H9 (cell line): Measurements from ENCODE around the gene FCER1G. TPM values are rescaled to one million over a fixed set of nuclear protein-coding genes. Genes with fewer than 3 reads are reported as not detected.

Source experiments
- DNase-seq: peaks from one replicate; pipeline ENCODE4 v3.0.0-alpha.2; 2017
- H2AFZ ChIP-seq: one replicate; pipeline ENCODE4 v1.6.1; 2013; ENCODE audit warnings: mild to moderate bottlenecking, low read length, control low read depth, moderate library complexity
- H2AK5ac ChIP-seq: 2 replicates; pipeline ENCODE4 v1.6.1; 2013; ENCODE audit warnings: low read length, control low read depth, mixed read lengths; ENCODE audit not compliant: insufficient read length
- H2BK120ac ChIP-seq: one replicate; pipeline ENCODE4 v1.6.1; 2013; ENCODE audit warnings: low read depth, mild to moderate bottlenecking, low read length, control low read depth, inconsistent platforms; ENCODE audit not compliant: poor library complexity, severe bottlenecking
- H2BK12ac ChIP-seq: 2 replicates; pipeline ENCODE4 v1.6.1; 2013; ENCODE audit warnings: low read length, control low read depth, mixed read lengths, low read depth; ENCODE audit not compliant: insufficient read length
- H2BK15ac ChIP-seq: 2 replicates; pipeline ENCODE4 v1.6.1; 2013; ENCODE audit warnings: low read depth, low read length, control low read depth
- H2BK20ac ChIP-seq: one replicate; pipeline ENCODE4 v1.6.1; 2013; ENCODE audit warnings: low read depth, mild to moderate bottlenecking, low read length, control low read depth, inconsistent platforms; ENCODE audit not compliant: poor library complexity, severe bottlenecking
- H2BK5ac ChIP-seq: 2 replicates; pipeline ENCODE4 v1.6.1; 2013; ENCODE audit warnings: low read length, control low read depth, mixed read lengths; ENCODE audit not compliant: insufficient read length
- H3K14ac ChIP-seq: 2 replicates; pipeline ENCODE4 v1.6.1; 2013; ENCODE audit warnings: low read length, control low read depth; ENCODE audit not compliant: insufficient read depth
- H3K18ac ChIP-seq: 2 replicates; pipeline ENCODE4 v1.6.1; 2013; ENCODE audit warnings: low read depth, mild to moderate bottlenecking, mixed read lengths, low read length, control low read depth; ENCODE audit not compliant: insufficient read length
- H3K23ac ChIP-seq: 2 replicates; pipeline ENCODE4 v1.6.1; 2013; ENCODE audit warnings: low read length, control low read depth, mixed read lengths, low read depth; ENCODE audit not compliant: insufficient read length
- H3K23me2 ChIP-seq: 2 replicates; pipeline ENCODE4 v1.6.1; 2013; ENCODE audit warnings: low read depth, mild to moderate bottlenecking, mixed read lengths, low read length, control low read depth; ENCODE audit not compliant: insufficient read length, poor library complexity, severe bottlenecking
- H3K27ac ChIP-seq: 2 replicates; pipeline ENCODE4 v1.5.1; 2013; ENCODE audit warnings: low read length, control low read depth, mixed read lengths, low read depth; ENCODE audit not compliant: insufficient read length
- H3K27me3 ChIP-seq: 2 replicates; pipeline ENCODE4 v1.6.1; 2013; ENCODE audit warnings: low read length, control low read depth, inconsistent platforms; ENCODE audit not compliant: insufficient read depth
- H3K4ac ChIP-seq: 2 replicates; pipeline ENCODE4 v1.6.1; 2013; ENCODE audit warnings: low read depth, mild to moderate bottlenecking, control low read depth, inconsistent platforms, low read length, moderate library complexity
- H3K4me1 ChIP-seq: 2 replicates; pipeline ENCODE4 v1.6.1; 2013; ENCODE audit warnings: low read length, control low read depth, inconsistent platforms; ENCODE audit not compliant: insufficient read depth
- H3K4me2 ChIP-seq: 2 replicates; pipeline ENCODE4 v1.6.1; 2013; ENCODE audit warnings: low read length, control low read depth, mixed read lengths; ENCODE audit not compliant: insufficient read length, insufficient read depth
- H3K56ac ChIP-seq: 2 replicates; pipeline ENCODE4 v1.6.1; 2013; ENCODE audit warnings: low read depth, mild to moderate bottlenecking, mixed read lengths, low read length, control low read depth; ENCODE audit not compliant: insufficient read length
- H3K79me1 ChIP-seq: 2 replicates; pipeline ENCODE4 v1.6.1; 2013; ENCODE audit warnings: low read depth, mild to moderate bottlenecking, moderate library complexity, low read length, control low read depth, inconsistent platforms; ENCODE audit not compliant: insufficient read depth, poor library complexity, severe bottlenecking
- H3K79me2 ChIP-seq: 2 replicates; pipeline ENCODE4 v1.6.1; 2013; ENCODE audit warnings: low read length, control low read depth, inconsistent platforms; ENCODE audit not compliant: insufficient read depth
- H3K9ac ChIP-seq: 2 replicates; pipeline ENCODE4 v1.6.1; 2013; ENCODE audit warnings: low read length, control low read depth, mixed read lengths; ENCODE audit not compliant: insufficient read length; ENCODE audit errors: extremely low read depth
- H3K9me3 ChIP-seq: one replicate; pipeline ENCODE4 v1.6.1; 2013; ENCODE audit warnings: low read depth, low read length, inconsistent platforms; ENCODE audit not compliant: control insufficient read depth
- H3T11ph ChIP-seq: one replicate; pipeline ENCODE4 v1.6.1; 2013; ENCODE audit warnings: mild to moderate bottlenecking, low read length, control low read depth, inconsistent platforms
- H4K20me1 ChIP-seq: one replicate; pipeline ENCODE4 v1.6.1; 2013; ENCODE audit not compliant: control insufficient read depth, insufficient read length, insufficient read depth
- H4K5ac ChIP-seq: 2 replicates; pipeline ENCODE4 v1.6.1; 2013; ENCODE audit warnings: low read depth, mild to moderate bottlenecking, mixed read lengths, low read length, control low read depth; ENCODE audit not compliant: insufficient read length
- H4K8ac ChIP-seq: replicated peaks from 2 replicates; pipeline ENCODE4 v1.6.1; 2013; ENCODE audit warnings: low read length, control low read depth, mixed read lengths, low read depth; ENCODE audit not compliant: insufficient read length
- H4K91ac ChIP-seq: 2 replicates; pipeline ENCODE4 v1.6.1; 2013; ENCODE audit warnings: low read depth, mild to moderate bottlenecking, moderate library complexity, mixed read lengths, low read length, control low read depth; ENCODE audit not compliant: insufficient read length
- H3K27ac Mint-ChIP-seq, 3 experiments: 2 replicates in 2 of 3; 3 replicates in 1 of 3; pipeline ENCODE4 v1.8.0; 2020 to 2021; ENCODE audit warnings: mixed read lengths in 3 of 3, mild to moderate bottlenecking in 1 of 3, moderate library complexity in 1 of 3
- H3K27me3 Mint-ChIP-seq: 2 replicates; pipeline ENCODE4 v1.8.0; 2021; ENCODE audit warnings: low read depth, mild to moderate bottlenecking, moderate library complexity, mixed read lengths
- H3K36me3 Mint-ChIP-seq, 3 experiments: 2 replicates in 2 of 3; 3 replicates in 1 of 3; pipeline ENCODE4 v1.8.0; 2020 to 2021; ENCODE audit warnings: low read depth in 3 of 3, mixed read lengths in 3 of 3; ENCODE audit not compliant: insufficient read depth in 1 of 3
- H3K4me1 Mint-ChIP-seq, 2 experiments: 2 replicates each; pipeline ENCODE4 v1.8.0; 2020; ENCODE audit warnings: mixed read lengths in 2 of 2
- H3K4me3 Mint-ChIP-seq, 2 experiments: 2 replicates in 1 of 2; 3 replicates in 1 of 2; pipeline ENCODE4 v1.8.0; 2020 to 2021; ENCODE audit warnings: mild to moderate bottlenecking in 2 of 2, mixed read lengths in 2 of 2, moderate library complexity in 1 of 2
- H3K9me3 Mint-ChIP-seq, 2 experiments: 2 replicates in 1 of 2; 3 replicates in 1 of 2; pipeline ENCODE4 v1.8.0; 2020; ENCODE audit warnings: mild to moderate bottlenecking in 2 of 2, mixed read lengths in 2 of 2, moderate library complexity in 1 of 2
- WGBS: extraction: QIAGEN DNeasy Blood & Tissue Kit; methylation state at CpG from one replicate; pipeline ENCODE4 v1.1.7; 2013; ENCODE audit warnings: missing lambda C conversion rate, low lambda C conversion rate, mixed read lengths; ENCODE audit not compliant: insufficient read length; ENCODE audit errors: extremely low coverage; 5-methylcytosine and 5-hydroxymethylcytosine counted together
- total RNA-seq: library from RNA; stranded (reverse); gene quantifications from 2 replicates; pipeline ENCODE4 v1.2.1, GENCODE V29; 2021
- TF ChIP-seq, protein P1 (sequence below): fragments of 200-600 bp; sonication (generic); conservative IDR thresholded peaks from 3 replicates; pipeline ENCODE4 v1.8.0; 2021; ENCODE audit warnings: antibody characterized with exemption, mild to moderate bottlenecking

FCER1G gene
- total RNA-seq, 1 experiment from 2014 or later, result 0.90 TPM

DNA sequence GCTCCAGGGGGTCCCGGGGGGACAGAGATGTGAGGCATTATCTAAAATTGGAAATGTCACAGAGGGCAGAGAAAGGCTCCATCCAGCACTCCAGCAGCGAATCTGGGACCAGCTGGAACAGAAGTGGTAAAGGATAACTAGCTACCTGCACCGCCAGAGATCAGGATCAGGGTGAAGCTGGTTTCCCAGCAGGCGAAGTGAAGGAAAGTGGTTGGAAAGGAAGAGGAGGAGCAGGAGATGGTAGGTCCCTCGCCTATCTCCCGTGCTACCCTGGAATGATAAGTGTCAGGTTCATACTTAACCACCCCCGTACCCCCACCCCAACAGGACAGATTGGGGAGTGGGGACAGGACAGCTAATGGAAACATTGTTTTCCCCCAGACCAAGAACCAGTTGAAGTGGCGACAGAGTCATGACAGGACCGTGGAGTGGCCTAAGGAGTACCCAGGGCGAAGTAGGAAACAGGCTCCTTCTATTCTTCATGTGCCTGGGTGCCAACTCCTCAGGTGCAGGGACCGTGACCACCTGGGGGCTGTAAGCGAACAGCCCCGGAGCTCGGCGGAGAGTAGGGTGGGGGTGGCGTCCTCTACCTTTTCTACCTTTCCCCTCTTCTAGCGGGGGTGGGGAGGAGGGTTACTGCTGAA is 38.5 kb upstream of the FCER1G start:
- Histone ChIP-seq H2AK5ac (no peak overlapping the region), H3K4ac (no peak overlapping the region), H3K9me3 (no peaks in the 10 kb centered on the region), H2BK15ac (no peak overlapping the region), H3K79me2 (no peaks in the 10 kb centered on the region), H3K14ac (no peak overlapping the region), H2BK12ac (no peak overlapping the region), H3K56ac (no peak overlapping the region), H3T11ph (no peak overlapping the region), H3K79me1 (no peaks in the 10 kb centered on the region), H4K5ac (no peak overlapping the region), H3K27ac (no peak overlapping the region), H2BK120ac (no peak overlapping the region), H3K23ac (no peak overlapping the region), H2AFZ (no peak overlapping the region), H3K4me1 (no peaks in the 10 kb centered on the region; the same call in 1 of the 2 replicates), H3K27me3 (no peaks in the 10 kb centered on the region), H4K91ac (no peak overlapping the region), H3K9ac (peak overlapping the region; percentile 20), H3K4me2 (peak overlapping the region; percentile 76), H3K18ac (no peak overlapping the region), H4K8ac (no peak overlapping the region), H2BK20ac (no peak overlapping the region), H2BK5ac (no peak overlapping the region), H3K23me2 (peaks cover 6% of the 10 kb centered on the region), H4K20me1 (no peaks in the 10 kb centered on the region)
- TF ChIP-seq, protein P1, sequence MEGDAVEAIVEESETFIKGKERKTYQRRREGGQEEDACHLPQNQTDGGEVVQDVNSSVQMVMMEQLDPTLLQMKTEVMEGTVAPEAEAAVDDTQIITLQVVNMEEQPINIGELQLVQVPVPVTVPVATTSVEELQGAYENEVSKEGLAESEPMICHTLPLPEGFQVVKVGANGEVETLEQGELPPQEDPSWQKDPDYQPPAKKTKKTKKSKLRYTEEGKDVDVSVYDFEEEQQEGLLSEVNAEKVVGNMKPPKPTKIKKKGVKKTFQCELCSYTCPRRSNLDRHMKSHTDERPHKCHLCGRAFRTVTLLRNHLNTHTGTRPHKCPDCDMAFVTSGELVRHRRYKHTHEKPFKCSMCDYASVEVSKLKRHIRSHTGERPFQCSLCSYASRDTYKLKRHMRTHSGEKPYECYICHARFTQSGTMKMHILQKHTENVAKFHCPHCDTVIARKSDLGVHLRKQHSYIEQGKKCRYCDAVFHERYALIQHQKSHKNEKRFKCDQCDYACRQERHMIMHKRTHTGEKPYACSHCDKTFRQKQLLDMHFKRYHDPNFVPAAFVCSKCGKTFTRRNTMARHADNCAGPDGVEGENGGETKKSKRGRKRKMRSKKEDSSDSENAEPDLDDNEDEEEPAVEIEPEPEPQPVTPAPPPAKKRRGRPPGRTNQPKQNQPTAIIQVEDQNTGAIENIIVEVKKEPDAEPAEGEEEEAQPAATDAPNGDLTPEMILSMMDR, result no peak
- no CpG with 5 or more reads among the region's 17 CpGs for WGBS
- Mint-ChIP-seq H3K36me3 (peaks cover 16 to 45% (median 42%) of the 10 kb centered on the region in 3 experiments; a peak in 6 of 7 replicates), H3K4me3 (peak overlapping the region; percentile 93 to 100), H3K27me3 (peaks cover 3% of the 10 kb centered on the region), H3K9me3 (no peaks in the 10 kb centered on the region), H3K4me1 (peaks cover 19 to 21% of the 10 kb centered on the region in 2 experiments), H3K27ac (peak overlapping the region; percentile 99 to 100 (median 100); a peak in 6 of 7 replicates)
- DNase-seq, result no peak
